Endometrial microvascular endothelial cells (primary cell): ENCODE results near the gene SLBP. TPM values are rescaled to one million over a fixed set of nuclear protein-coding genes. Genes with fewer than 3 reads are reported as not detected.
"Not testable (repeated sequence)": the region's sequence is repeated elsewhere in the genome, so short reads cannot be mapped to it uniquely, and the experiment has no call there.

Experiments
- in situ Hi-C: cut with HindIII; loops from 2 replicates; pipeline ENCODE4 v1.10.0; 2017; ENCODE audit warnings: low sequenced_read_pairs, low pct_unique_long_range_greater_than_20kb; ENCODE audit errors: inconsistent ontology term
- total RNA-seq: library from RNA; depleted of rRNA; stranded (reverse); fragments of >200 nt; gene quantifications from one replicate; pipeline ENCODE4 v1.2.3, GENCODE V29; 2015; ENCODE audit errors: inconsistent ontology term

SLBP gene
- total RNA-seq, 1 donor from 2014 or later: 81.0 TPM

- in situ Hi-C loops: no loop called here
Measured at GRCh38 chr4:1685235-1686150, 26.6 kb downstream of the SLBP start.

- in situ Hi-C loops: no loop called here
Measured at GRCh38 chr4:1684506-1685234, 27.4 kb downstream of the SLBP start.

GRCh38 chr4:1683736-1684505 lies 28.2 kb downstream of the SLBP start, which contains the start of gene FAM53A:
FAM53A (minus strand) TSS chr4:1684313; CDS start chr4:1668741, 15,572 bp downstream.
- in situ Hi-C loops: no loop called here

GRCh38 chr4:1683261-1683735 lies 28.8 kb downstream of the SLBP start:
- in situ Hi-C loops: no loop called here

GRCh38 chr4:1682860-1683259 lies 29.3 kb downstream of the SLBP start:
- in situ Hi-C loops: no loop called here

GRCh38 chr4:1678244-1678643 lies 33.9 kb downstream of the SLBP start:
- in situ Hi-C loops: no loop called here

GRCh38 chr4:1676605-1677525 lies 35.3 kb downstream of the SLBP start:
- in situ Hi-C loops: no loop called here

GRCh38 chr4:1675802-1676137 lies 36.3 kb downstream of the SLBP start:
- in situ Hi-C loops: no loop called here

- in situ Hi-C loops: no loop called here
Measured at GRCh38 chr4:1675136-1675801, 36.9 kb downstream of the SLBP start.

- in situ Hi-C loops: no loop called here
Measured at GRCh38 chr4:1674682-1675081, 37.4 kb downstream of the SLBP start.

GRCh38 chr4:1673671-1674070 lies 38.4 kb downstream of the SLBP start:
- in situ Hi-C loops: no loop called here

- in situ Hi-C loops: not testable (repeated sequence)
Measured at GRCh38 chr4:1671011-1671410, 41.1 kb downstream of the SLBP start.

- in situ Hi-C loops: no loop called here
Measured at GRCh38 chr4:1670279-1670678, 41.8 kb downstream of the SLBP start.

GRCh38 chr4:1669850-1670249 lies 42.3 kb downstream of the SLBP start:
- in situ Hi-C loops: no loop called here

GRCh38 chr4:1669270-1669669 lies 42.8 kb downstream of the SLBP start:
- in situ Hi-C loops: no loop called here

GRCh38 chr4:1668488-1668840 lies 43.7 kb downstream of the SLBP start:
- in situ Hi-C loops: no loop called here

GRCh38 chr4:1667273-1667672 lies 44.8 kb downstream of the SLBP start:
- in situ Hi-C loops: no loop called here

GRCh38 chr4:1666391-1666790 lies 45.7 kb downstream of the SLBP start:
- in situ Hi-C loops: no loop called here
